ENCODE data around the gene ELSPBP1.

The ELSPBP1 gene

DNA sequence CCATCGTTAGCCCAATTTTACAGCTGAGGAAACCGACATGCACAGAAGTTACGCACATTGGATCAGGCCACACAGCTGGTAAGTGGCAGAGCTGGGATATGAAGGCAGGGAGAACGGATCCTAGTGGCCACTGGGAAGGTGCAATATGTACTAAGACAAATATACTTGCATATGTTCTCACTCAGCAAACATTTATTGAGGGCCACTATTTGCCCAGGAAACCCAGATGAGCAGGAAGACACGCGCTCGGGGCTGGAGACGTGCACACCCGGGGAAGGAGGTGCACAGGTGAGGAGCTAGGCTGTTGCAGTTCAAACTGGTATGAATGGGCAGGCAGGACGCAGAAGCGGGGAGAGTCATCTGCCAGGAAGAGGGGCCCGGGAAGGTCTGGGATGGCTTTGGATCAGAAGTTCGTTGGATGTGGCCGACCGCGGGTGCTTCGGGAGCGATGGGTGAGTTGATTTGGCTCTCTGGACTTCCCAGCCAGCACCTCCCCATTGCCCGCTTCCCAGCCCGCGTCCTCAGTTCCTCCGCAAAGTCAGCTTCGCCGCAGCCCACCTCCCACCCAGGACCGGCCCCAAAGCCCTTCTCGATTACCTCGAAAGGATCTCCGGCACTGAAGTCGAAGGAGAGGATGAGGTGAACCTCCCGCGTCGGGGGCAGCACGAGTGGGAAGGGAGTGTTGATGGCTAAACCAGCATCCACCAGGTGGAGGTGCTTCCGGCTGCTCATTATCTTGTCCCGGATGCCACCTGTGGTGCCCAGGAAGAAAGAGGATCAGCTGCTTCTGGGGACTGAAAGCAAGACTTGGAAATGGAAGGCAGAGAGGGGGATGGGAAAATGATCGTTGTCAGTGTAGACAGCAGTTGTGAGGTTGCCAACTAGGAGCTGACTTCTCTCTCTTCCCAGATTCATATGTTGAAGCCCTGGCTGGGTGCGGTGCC, 67.2 kb downstream of the ELSPBP1 start (continued):
- TF ChIP-seq ZNF184 (tag by site-specific recombination; IDR thresholded peaks at IDR 0.05), result no peak
- no peak for TF ChIP-seq GLIS2 (tag by site-specific recombination; IDR thresholded peaks at IDR 0.05)
- no peak for TF ChIP-seq MYNN (tag by site-specific recombination; IDR thresholded peaks at IDR 0.05; ENCODE audit: borderline replicate concordance)
- no peak for TF ChIP-seq SCRT2 (tag by site-specific recombination; IDR thresholded peaks at IDR 0.05)

DNA sequence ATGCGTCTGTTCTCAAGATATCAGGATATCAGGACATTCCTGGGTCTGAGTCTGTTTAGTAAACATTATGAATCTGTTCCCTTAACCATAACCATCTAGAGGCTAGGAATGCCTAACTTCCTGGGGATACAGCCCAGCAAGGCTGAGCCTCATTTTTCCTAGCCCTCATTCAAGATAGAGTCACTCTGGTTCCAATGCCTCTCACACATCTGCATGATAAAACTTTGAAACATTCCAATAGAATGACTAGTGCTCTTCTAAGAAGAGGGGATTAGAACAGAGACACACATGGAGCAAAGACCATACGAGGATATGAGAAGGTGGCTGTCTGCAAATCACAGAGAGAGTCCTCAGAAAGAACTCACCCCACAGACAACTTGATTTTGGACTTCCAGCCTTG, 70.1 kb downstream of the ELSPBP1 start:
- CTCF ChIA-PET, result no interaction called here
- Histone ChIP-seq H3K36me3 (ENCODE audit: control insufficient read depth in 2 of 2, insufficient read depth in 1 of 2, low read length in 2 of 2) (no peaks in the 10 kb centered on the region), H3K27ac (ENCODE audit: extremely low read depth, low read depth, low read length) (no peak overlapping the region), H3K4me1 (ENCODE audit: control insufficient read depth, insufficient read depth, low read length) (no peaks in the 10 kb centered on the region), H3K9me3 (ENCODE audit: control insufficient read depth, insufficient read depth, low read depth, low read length) (no peaks in the 10 kb centered on the region), H3K4me3 (ENCODE audit: low read depth, low read length) (no peak overlapping the region)
- POLR2A ChIA-PET, result no interaction called here
- TF ChIP-seq ZNF169 (tag by site-specific recombination; IDR thresholded peaks at IDR 0.05), result no peak
- TF ChIP-seq SP7 (tag by site-specific recombination; IDR thresholded peaks at IDR 0.05), result no peak
- TF ChIP-seq ZNF600 (tag by site-specific recombination; IDR thresholded peaks at IDR 0.05), result no peak
- TF ChIP-seq, protein P1, sequence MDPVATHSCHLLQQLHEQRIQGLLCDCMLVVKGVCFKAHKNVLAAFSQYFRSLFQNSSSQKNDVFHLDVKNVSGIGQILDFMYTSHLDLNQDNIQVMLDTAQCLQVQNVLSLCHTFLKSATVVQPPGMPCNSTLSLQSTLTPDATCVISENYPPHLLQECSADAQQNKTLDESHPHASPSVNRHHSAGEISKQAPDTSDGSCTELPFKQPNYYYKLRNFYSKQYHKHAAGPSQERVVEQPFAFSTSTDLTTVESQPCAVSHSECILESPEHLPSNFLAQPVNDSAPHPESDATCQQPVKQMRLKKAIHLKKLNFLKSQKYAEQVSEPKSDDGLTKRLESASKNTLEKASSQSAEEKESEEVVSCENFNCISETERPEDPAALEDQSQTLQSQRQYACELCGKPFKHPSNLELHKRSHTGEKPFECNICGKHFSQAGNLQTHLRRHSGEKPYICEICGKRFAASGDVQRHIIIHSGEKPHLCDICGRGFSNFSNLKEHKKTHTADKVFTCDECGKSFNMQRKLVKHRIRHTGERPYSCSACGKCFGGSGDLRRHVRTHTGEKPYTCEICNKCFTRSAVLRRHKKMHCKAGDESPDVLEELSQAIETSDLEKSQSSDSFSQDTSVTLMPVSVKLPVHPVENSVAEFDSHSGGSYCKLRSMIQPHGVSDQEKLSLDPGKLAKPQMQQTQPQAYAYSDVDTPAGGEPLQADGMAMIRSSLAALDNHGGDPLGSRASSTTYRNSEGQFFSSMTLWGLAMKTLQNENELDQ (tag by site-specific recombination; IDR thresholded peaks at IDR 0.05; ENCODE audit: low read depth), result no peak
- TF ChIP-seq ZNF248 (tag by site-specific recombination; IDR thresholded peaks at IDR 0.05), result no peak

DNA sequence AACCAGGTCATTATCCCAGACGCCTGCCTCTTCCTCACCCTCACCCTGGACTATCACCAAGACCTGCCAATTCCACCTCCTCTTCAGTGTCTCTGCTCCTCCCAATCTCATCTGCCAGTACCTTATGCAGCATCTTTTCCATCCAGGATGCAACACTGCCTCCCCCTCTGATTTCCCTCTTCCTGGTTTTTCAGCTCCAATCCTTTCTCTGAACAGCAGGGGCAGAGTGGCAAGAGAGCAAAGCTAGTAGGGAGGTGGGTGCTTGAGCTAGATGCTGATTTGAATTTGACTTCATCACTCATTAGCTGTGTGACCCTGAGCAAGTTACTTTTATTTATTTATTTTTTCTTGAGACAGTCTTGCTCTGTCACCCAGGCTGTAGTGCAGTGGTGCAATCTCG, 75.0 kb downstream of the ELSPBP1 start:
- no peaks in the 10 kb centered on the region for H3K4me1 ChIP-seq (ENCODE audit: control insufficient read depth, insufficient read depth, low read length)
- H3K9me3 ChIP-seq (ENCODE audit: control insufficient read depth, insufficient read depth, low read depth, low read length), result no peaks in the 10 kb centered on the region
- ChIA-PET CTCF (interaction anchor here (0.6 to 2.0 kb wide), 6 partner anchors 11 to 372 kb away, joined by 3 to 5 read pairs (median 4); no protein-coding TSS in a partner anchor), POLR2A (no interaction called here)
- no peak overlapping the region for H3K27ac ChIP-seq (ENCODE audit: extremely low read depth, low read depth, low read length)
- TF ChIP-seq ZNF664 (tag by site-specific recombination; IDR thresholded peaks at IDR 0.05) (no peak), ZNF501 (tag by site-specific recombination; IDR thresholded peaks at IDR 0.05) (no peak), ZNF202 (tag by site-specific recombination; IDR thresholded peaks at IDR 0.05; ENCODE audit: borderline replicate concordance) (no peak), ZEB2 (tag by site-specific recombination; IDR thresholded peaks at IDR 0.05) (no peak), HOXD13 (CRISPR knock-in tag; IDR thresholded peaks at IDR 0.05; ENCODE audit: borderline replicate concordance) (no peak), ZNF221 (tag by site-specific recombination; IDR thresholded peaks at IDR 0.05; ENCODE audit: borderline replicate concordance) (no peak), ZNF843 (tag by site-specific recombination; IDR thresholded peaks at IDR 0.05) (no peak), YY1 (tag by site-specific recombination; IDR thresholded peaks at IDR 0.05) (no peak), ZNF830 (tag by site-specific recombination; IDR thresholded peaks at IDR 0.05; ENCODE audit: low read depth) (no peak), ZNF175 (tag by site-specific recombination; IDR thresholded peaks at IDR 0.05) (no peak), ZNF792 (tag by site-specific recombination; IDR thresholded peaks at IDR 0.05) (no peak), ZBTB48 (tag by site-specific recombination; IDR thresholded peaks at IDR 0.05) (no peak), ZNF211 (tag by site-specific recombination; IDR thresholded peaks at IDR 0.05; ENCODE audit: low read depth) (no peak), ZNF292 (tag by site-specific recombination; IDR thresholded peaks at IDR 0.05; ENCODE audit: borderline replicate concordance, low read depth) (no peak)
- TF ChIP-seq, protein P2, sequence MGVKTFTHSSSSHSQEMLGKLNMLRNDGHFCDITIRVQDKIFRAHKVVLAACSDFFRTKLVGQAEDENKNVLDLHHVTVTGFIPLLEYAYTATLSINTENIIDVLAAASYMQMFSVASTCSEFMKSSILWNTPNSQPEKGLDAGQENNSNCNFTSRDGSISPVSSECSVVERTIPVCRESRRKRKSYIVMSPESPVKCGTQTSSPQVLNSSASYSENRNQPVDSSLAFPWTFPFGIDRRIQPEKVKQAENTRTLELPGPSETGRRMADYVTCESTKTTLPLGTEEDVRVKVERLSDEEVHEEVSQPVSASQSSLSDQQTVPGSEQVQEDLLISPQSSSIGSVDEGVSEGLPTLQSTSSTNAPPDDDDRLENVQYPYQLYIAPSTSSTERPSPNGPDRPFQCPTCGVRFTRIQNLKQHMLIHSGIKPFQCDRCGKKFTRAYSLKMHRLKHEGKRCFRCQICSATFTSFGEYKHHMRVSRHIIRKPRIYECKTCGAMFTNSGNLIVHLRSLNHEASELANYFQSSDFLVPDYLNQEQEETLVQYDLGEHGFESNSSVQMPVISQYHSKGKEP (tag by site-specific recombination; IDR thresholded peaks at IDR 0.05), result no peak
- TF ChIP-seq, protein P3, sequence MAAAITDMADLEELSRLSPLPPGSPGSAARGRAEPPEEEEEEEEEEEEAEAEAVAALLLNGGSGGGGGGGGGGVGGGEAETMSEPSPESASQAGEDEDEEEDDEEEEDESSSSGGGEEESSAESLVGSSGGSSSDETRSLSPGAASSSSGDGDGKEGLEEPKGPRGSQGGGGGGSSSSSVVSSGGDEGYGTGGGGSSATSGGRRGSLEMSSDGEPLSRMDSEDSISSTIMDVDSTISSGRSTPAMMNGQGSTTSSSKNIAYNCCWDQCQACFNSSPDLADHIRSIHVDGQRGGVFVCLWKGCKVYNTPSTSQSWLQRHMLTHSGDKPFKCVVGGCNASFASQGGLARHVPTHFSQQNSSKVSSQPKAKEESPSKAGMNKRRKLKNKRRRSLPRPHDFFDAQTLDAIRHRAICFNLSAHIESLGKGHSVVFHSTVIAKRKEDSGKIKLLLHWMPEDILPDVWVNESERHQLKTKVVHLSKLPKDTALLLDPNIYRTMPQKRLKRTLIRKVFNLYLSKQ (tag by site-specific recombination; IDR thresholded peaks at IDR 0.05; ENCODE audit: borderline replicate concordance), result no peak
- H3K4me3 ChIP-seq (ENCODE audit: low read depth, low read length), result no peak overlapping the region
- H3K36me3 ChIP-seq (ENCODE audit: control insufficient read depth in 2 of 2, insufficient read depth in 1 of 2, low read length in 2 of 2), result no peaks in the 10 kb centered on the region
